HEK293T (cell line): ENCODE results near the gene CCDC88A.

ENCODE experiments used
- CTCF ChIA-PET: fragments of 350-600 bp; formaldehyde crosslinking; extraction: SDS; loops from one replicate; lab custom pipeline; 2021; ENCODE audit warnings: antibody characterized with exemption, inconsistent platforms; lab: Yijun Ruan, JAX
- POLR2A ChIA-PET: fragments of 350-600 bp; formaldehyde crosslinking; extraction: SDS; loops from one replicate; lab custom pipeline; 2020; ENCODE audit warnings: antibody characterized with exemption, inconsistent platforms; lab: Yijun Ruan, JAX
- DNase-seq: peaks from one replicate; pipeline ENCODE4 v3.0.0; 2012; ENCODE audit warnings: mixed read lengths; ENCODE audit errors: extremely low spot score
- ARNT ChIP-seq: fragments of 450-650 bp; IDR thresholded peaks from 2 replicates; pipeline ENCODE4 v1.6.1; 2017; ENCODE audit warnings: mild to moderate bottlenecking
- BHLHE40 ChIP-seq: fragments of 450-650 bp; IDR thresholded peaks from 2 replicates; pipeline ENCODE4 v1.6.1; 2016; ENCODE audit warnings: mild to moderate bottlenecking, moderate library complexity, borderline replicate concordance
- CTBP1 ChIP-seq: fragments of 450-650 bp; IDR thresholded peaks from 2 replicates; pipeline ENCODE4 v1.6.1; 2016; ENCODE audit warnings: borderline replicate concordance
- ELF4 ChIP-seq: fragments of 450-650 bp; IDR thresholded peaks from 2 replicates; pipeline ENCODE4 v1.6.1; 2017; ENCODE audit warnings: antibody characterized with exemption
- FOXA1 ChIP-seq: fragments of 450-650 bp; IDR thresholded peaks from 2 replicates; pipeline ENCODE4 v1.6.1; 2016; ENCODE audit warnings: mild to moderate bottlenecking
- FOXK2 ChIP-seq: fragments of 450-650 bp; IDR thresholded peaks from 2 replicates; pipeline ENCODE4 v1.6.1; 2016; ENCODE audit warnings: mild to moderate bottlenecking
- FOXM1 ChIP-seq: fragments of 450-650 bp; IDR thresholded peaks from 2 replicates; pipeline ENCODE4 v1.6.1; 2017; ENCODE audit warnings: mild to moderate bottlenecking, borderline replicate concordance
- HDGF ChIP-seq: fragments of 450-650 bp; IDR thresholded peaks from 2 replicates; pipeline ENCODE4 v1.6.1; 2017; ENCODE audit warnings: antibody characterized with exemption, borderline replicate concordance
- L3MBTL2 ChIP-seq: fragments of 450-650 bp; conservative IDR thresholded peaks from 2 replicates; pipeline ENCODE4 v1.6.1; 2016; ENCODE audit warnings: mild to moderate bottlenecking
- LEF1 ChIP-seq: fragments of 450-650 bp; IDR thresholded peaks from 2 replicates; pipeline ENCODE4 v1.6.1; 2017; ENCODE audit warnings: mild to moderate bottlenecking, borderline replicate concordance
- NFRKB ChIP-seq: fragments of 450-650 bp; IDR thresholded peaks from 2 replicates; pipeline ENCODE4 v1.6.1; 2016; ENCODE audit warnings: mild to moderate bottlenecking, moderate library complexity
- SP1 ChIP-seq: fragments of 450-650 bp; IDR thresholded peaks from 2 replicates; pipeline ENCODE4 v1.6.1; 2017
- SUZ12 ChIP-seq: fragments of 450-650 bp; IDR thresholded peaks from 2 replicates; pipeline ENCODE4 v1.6.1; 2016; ENCODE audit warnings: mild to moderate bottlenecking
- TARDBP ChIP-seq: fragments of 450-650 bp; IDR thresholded peaks from 2 replicates; pipeline ENCODE4 v1.6.1; 2016
- ZNF384 ChIP-seq: fragments of 450-650 bp; IDR thresholded peaks from 2 replicates; pipeline ENCODE4 v1.6.1; 2016
- TF ChIP-seq, protein P1 (sequence below): fragments of 450-650 bp; IDR thresholded peaks from 2 replicates; pipeline ENCODE4 v1.6.1; 2016

The CCDC88A gene, protein sequence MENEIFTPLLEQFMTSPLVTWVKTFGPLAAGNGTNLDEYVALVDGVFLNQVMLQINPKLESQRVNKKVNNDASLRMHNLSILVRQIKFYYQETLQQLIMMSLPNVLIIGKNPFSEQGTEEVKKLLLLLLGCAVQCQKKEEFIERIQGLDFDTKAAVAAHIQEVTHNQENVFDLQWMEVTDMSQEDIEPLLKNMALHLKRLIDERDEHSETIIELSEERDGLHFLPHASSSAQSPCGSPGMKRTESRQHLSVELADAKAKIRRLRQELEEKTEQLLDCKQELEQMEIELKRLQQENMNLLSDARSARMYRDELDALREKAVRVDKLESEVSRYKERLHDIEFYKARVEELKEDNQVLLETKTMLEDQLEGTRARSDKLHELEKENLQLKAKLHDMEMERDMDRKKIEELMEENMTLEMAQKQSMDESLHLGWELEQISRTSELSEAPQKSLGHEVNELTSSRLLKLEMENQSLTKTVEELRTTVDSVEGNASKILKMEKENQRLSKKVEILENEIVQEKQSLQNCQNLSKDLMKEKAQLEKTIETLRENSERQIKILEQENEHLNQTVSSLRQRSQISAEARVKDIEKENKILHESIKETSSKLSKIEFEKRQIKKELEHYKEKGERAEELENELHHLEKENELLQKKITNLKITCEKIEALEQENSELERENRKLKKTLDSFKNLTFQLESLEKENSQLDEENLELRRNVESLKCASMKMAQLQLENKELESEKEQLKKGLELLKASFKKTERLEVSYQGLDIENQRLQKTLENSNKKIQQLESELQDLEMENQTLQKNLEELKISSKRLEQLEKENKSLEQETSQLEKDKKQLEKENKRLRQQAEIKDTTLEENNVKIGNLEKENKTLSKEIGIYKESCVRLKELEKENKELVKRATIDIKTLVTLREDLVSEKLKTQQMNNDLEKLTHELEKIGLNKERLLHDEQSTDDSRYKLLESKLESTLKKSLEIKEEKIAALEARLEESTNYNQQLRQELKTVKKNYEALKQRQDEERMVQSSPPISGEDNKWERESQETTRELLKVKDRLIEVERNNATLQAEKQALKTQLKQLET (N-terminal part only)

DNA sequence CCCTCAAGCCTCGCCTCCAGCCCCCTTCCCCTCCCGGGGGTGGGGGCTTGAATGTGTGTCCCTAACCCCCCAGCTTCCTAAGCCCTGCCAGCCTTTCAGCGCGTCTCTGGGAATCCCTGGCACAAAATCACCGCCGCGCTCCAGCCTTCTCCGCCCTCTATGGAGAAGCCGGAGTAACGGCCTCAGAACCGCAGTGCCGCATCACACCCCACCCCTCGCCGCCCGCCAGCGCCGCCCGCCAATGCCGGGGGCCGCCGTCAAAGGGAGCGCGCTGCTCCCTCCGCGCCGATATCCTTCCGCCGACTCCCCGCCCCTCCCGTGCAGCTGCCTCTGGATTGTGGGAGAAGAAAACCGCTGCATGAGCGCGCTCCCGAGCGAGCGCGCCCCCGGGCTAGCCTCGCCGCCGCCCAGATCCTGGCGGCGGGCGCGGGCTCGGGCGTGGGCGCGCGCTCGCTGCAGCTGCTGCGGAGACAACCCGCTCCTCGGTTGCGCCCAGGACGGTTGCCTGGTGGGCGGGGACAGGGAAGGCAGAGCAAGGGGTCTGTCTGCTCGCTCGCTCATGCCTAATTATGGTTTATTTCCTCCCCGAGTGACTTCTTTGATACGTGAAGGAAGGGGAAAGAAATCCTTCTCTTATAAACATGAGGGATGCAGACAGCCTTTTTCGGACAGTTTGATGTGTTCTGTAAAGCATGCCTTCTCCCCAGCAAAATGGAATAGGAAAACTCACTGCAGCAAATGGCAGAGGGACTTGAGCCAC is at the start of gene CCDC88A:
TSS of gene CCDC88A (minus strand) at position 178 of the 760 bp plus-strand sequence. CDS start 777 bp downstream, outside the sequence.
- TF ChIP-seq L3MBTL2 = no peak; the same call in 1 of the 2 replicates
- no peak for TF ChIP-seq BHLHE40
- 0 out of 2 replicates have a peak, but pooled peaks have one; percentile 45 for TF ChIP-seq LEF1
- TF ChIP-seq SUZ12 = no peak
- TF ChIP-seq, protein P1, sequence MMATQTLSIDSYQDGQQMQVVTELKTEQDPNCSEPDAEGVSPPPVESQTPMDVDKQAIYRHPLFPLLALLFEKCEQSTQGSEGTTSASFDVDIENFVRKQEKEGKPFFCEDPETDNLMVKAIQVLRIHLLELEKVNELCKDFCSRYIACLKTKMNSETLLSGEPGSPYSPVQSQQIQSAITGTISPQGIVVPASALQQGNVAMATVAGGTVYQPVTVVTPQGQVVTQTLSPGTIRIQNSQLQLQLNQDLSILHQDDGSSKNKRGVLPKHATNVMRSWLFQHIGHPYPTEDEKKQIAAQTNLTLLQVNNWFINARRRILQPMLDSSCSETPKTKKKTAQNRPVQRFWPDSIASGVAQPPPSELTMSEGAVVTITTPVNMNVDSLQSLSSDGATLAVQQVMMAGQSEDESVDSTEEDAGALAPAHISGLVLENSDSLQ = no peak
- TF ChIP-seq TARDBP = no peak
- no peak for TF ChIP-seq FOXK2
- peak; percentile 61; the same call in 1 of the 2 replicates for TF ChIP-seq ARNT
- TF ChIP-seq NFRKB = 0 out of 2 replicates have a peak, but pooled peaks have one; percentile 24
- peak; percentile 80 for TF ChIP-seq CTBP1
- TF ChIP-seq FOXM1 = peak; percentile 89
- 0 out of 2 replicates have a peak, but pooled peaks have one; percentile 28 for TF ChIP-seq ELF4
- no peak for TF ChIP-seq SP1
- no peak for TF ChIP-seq HDGF
- TF ChIP-seq ZNF384 = no peak
- no peak for TF ChIP-seq FOXA1
- DNase-seq = peak; percentile 89
- ChIA-PET POLR2A (interaction anchor here (0.7 to 2.1 kb wide), 11 partner anchors 9 to 198 kb away, joined by 3 to 15 read pairs (median 3); partner anchors contain the start of genes CFAP36 and PPP4R3B), CTCF (interaction anchor here (0.6 to 0.8 kb wide), 2 partner anchors 93 to 1216 kb away, joined by 3 to 4 read pairs; no protein-coding TSS in a partner anchor)

DNA sequence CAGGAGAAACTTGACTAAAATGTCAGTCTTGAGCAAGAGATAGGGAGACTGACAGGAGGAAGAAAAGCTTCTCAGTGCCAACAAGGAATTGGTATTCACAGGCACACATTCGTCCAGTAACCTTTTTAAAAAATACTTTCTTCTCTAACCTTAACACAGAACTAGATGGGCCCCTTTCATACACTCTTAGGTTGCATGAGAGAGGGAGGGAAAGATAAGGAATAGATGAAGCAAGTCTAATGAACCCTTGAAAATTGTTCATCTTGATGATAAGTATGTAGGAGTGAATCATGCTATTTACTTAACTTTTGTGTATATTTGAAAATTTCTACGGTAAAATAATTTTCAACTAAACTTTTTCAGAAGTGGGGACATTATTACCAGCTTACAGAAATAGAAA is 42.0 kb upstream of the CCDC88A start:
- POLR2A ChIA-PET = no interaction called here
- CTCF ChIA-PET = interaction anchor here (0.6 kb wide), 1 partner anchor 30 kb away, joined by 3 read pairs; no protein-coding TSS in a partner anchor

DNA sequence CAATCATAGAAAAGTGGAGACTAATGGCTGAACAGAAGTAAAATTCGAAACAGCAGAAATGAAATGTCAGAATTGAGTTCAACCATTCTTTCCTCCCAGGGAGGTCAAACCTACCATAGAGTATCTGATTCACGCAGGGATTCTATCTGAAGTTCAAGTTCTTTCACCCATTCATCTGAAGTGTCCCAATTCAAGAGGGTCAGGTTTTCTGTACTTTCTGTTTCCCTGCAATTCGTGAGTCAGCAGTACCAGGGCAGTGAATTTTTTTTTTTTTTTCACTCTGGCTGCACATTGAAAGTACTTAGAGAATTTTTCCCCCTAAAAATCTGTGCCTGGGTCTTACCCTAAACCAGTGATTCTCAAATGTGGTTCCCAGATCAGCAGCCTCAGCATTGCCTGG is 40.9 kb upstream of the CCDC88A start:
- no peak for DNase-seq
- POLR2A ChIA-PET = no interaction called here
- TF ChIP-seq HDGF (no peak), SUZ12 (no peak), FOXA1 (no peak), FOXK2 (no peak), FOXM1 (no peak), SP1 (no peak), L3MBTL2 (no peak), TARDBP (no peak), CTBP1 (no peak), ELF4 (no peak), ARNT (no peak), ZNF384 (no peak), BHLHE40 (no peak), LEF1 (no peak), NFRKB (no peak)
- TF ChIP-seq, protein P1 = no peak
- CTCF ChIA-PET = no interaction called here

More for the DNA sequence above, 42.0 kb upstream of the CCDC88A start:
- DNase-seq = no peak
- TF ChIP-seq ELF4 (no peak), FOXK2 (no peak), ZNF384 (no peak), SUZ12 (no peak), ARNT (no peak)

DNA sequence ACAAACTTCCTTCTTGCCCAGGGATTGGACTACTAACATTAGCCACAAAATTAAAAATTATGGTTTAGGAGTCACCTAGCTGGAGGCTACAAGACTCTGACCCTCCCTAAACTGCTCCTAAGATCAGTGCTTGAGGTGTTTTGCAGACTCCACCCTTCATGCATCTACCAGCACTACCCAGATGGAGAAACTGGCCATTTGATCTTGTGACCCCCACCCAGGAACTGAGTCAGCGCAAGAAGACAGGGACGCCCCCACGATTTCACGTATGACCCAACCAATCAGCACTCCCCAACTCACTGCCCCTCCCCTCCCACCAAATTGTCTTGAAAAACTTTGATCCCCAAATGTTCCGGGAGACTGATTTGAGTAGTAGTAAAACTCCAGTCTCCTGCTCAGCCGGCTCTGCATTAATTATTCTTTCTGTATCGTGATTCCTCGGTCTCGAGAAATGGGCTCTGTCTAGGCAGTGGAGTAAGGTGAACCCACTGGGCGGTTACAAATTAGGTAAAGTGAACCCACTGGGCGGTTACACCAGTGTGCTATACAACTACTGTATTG is 40.1 kb upstream of the CCDC88A start:
- ChIA-PET CTCF (no interaction called here), POLR2A (no interaction called here)
- TF ChIP-seq BHLHE40 (no peak), FOXM1 (no peak), ELF4 (no peak), CTBP1 (no peak)
- no peak for DNase-seq

DNA sequence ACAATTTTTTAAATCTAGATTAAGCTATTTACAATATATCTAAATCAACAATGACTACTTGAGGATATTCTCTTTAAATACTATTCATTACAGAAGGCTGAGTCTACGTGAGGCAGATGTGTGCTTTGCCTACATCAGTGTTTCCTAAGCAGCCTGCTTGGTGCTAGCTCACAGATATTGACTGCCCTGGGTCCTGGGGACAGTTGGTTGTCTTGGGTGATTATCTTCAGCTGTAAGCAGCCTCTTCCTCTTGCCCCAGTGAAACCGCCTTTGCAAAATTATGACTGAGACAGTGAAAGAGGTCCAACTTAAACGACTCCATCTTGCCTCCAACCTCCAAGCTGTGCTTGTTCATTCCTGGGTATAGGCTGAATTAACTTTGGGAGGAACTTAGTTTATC is 39.6 kb upstream of the CCDC88A start:
- no peak for DNase-seq
- ChIA-PET POLR2A (no interaction called here), CTCF (no interaction called here)
- TF ChIP-seq FOXM1 = no peak
- TF ChIP-seq FOXK2 = no peak
- no peak for TF ChIP-seq LEF1
- TF ChIP-seq SP1 = no peak
- TF ChIP-seq, protein P1 = no peak
- no peak for TF ChIP-seq SUZ12
- no peak for TF ChIP-seq ELF4
- TF ChIP-seq CTBP1 = no peak
- TF ChIP-seq FOXA1 = no peak
- no peak for TF ChIP-seq ZNF384
- TF ChIP-seq ARNT = no peak
- no peak for TF ChIP-seq BHLHE40
- TF ChIP-seq TARDBP = no peak
- TF ChIP-seq HDGF = no peak
- TF ChIP-seq L3MBTL2 = no peak
- TF ChIP-seq NFRKB = no peak
